UCSD-AML1 (cell line): ENCODE results near the gene RERE.

Source experiments
- DNase-seq: peaks from one replicate; lab custom pipeline; 2025; ENCODE audit not compliant: unreplicated experiment; lab: John Stamatoyannopoulos, UW

Gene RERE

DNA sequence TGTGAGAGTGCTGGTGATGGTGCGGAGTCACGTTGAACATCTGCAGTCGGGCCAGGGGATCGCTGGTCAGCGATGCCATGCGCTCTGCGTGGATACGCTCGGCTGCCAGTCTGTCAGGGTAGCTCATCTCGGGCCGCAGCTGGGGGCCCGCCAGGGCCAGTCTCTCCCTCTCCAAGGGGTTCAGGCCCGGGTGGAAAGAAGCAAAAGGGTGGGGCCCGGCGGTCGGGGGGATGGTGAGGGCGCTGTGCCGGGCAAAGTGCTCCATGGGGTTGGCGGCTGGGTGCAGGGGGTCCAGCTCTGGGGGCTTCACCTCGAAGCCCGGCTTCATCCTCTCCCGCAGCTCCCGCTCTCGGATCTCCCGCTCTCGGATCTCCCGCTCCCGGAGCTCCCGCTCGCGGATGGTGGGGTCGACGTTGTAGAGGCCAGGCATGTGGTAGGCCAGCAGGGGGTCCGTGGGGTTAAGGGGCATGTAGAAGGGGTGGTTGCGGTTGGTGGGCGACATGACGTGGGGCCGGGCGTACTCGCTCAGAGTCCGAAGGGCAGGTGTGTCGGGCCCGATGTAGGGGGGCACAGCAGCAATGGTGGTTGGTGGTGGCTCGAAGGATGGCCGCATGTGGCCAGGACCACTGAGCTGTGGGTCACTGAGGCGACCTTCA, 459.1 kb downstream of the RERE start:
- no peak for DNase-seq

DNA sequence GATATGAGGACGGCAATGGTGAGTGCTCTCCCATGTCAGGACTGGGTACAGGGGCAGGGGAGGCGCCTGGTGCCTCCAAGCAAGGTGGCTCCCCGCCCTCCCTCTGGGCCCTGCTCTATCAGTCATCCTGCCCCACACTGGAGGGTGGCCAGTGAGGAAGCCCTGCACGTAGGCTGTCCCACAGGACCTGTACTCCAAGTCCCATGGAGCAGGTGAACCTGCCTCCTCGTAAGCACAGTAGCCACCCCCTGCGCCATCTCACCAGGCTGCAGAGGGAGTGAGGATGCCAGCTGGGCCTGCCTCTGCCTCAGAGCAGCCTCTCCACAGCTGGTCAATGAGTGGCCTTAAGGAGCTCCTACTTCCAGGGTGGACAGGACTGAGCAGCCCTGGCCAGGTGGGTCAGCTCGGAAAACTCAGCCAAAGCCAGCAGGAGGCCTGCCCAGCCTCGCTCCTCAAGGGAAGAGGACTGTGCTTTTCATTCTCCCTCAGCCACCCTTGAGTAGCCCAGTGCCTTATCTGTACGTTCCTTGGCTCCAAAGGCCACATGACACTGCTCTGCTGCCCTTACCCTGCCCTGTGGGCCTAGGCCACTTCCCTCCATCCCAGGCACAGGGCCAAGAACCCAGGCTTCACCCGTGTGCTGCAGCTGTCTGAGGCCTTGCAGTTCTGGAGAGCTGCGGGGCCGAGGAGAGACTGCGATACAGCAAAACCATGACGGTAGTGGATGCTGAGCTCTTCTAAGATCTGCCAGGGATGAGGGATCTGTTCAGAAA, 459.9 kb downstream of the RERE start:
- no peak for DNase-seq

GRCh38 chr1:8356256-8357209, 460.9 kb downstream of the RERE start:
- DNase-seq: no peak

GRCh38 chr1:8355439-8356255, 461.8 kb downstream of the RERE start:
- no peak for DNase-seq

GRCh38 chr1:8354038-8354437, 463.4 kb downstream of the RERE start:
- DNase-seq: no peak

- no peak for DNase-seq
These were observed 464.3 kb downstream of the RERE start for GRCh38 chr1:8352886-8353785.

DNA sequence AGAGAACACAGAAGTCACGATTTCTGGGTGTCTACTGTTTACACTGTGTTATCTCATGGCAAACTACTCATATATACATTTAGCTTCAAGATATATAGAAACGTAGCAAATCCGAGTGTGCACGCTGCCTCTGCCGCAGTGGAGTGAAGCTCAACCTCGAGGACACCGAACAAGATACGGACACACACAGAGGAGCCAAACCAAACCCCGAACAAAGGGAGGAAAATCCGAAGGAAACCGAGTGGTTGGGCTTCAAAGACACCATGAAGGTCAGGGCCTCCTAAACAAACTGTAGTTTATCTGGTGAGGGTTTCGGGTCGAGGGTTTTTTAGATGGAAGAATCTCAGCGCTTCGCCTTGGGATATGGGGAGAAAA, 465.0 kb downstream of the RERE start:
- no peak for DNase-seq

DNA sequence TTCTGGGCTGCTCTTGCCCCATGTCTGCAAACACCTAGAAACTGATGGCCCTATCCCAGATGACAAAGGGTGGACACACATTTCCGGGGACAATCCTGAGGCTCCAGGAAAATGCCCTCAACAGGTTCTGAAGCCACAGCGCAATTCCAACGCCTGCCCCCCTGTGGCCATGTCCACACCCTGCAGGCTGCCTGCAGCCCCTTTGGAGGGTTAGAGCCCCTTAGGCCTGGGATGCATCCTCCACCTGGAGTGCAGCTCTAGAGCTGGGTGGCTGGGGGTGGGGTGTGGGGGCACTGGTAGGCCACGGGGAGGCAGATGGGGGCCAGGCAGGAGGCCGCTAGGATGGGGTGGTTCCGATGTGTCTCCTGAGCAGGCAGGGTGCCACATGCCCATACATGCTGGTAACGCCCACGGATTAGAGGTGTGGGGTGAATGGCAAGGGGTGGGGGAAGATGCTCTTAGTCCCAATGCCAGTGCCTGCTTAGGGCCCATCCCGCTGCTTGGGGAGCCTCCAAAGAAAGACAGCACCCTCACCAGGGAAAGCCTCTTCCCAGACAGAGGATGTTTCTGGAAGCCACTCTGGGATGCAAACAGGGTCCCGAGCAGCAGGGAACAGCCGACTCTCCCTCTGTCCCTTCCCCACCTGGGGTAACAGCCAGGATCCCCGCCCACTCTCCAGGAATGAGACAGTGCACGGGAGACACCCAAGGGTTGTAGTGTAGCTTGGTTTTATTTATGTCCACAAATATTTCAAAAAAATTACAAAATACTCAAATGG, 465.6 kb downstream of the RERE start:
- DNase-seq: peak; percentile 41

DNA sequence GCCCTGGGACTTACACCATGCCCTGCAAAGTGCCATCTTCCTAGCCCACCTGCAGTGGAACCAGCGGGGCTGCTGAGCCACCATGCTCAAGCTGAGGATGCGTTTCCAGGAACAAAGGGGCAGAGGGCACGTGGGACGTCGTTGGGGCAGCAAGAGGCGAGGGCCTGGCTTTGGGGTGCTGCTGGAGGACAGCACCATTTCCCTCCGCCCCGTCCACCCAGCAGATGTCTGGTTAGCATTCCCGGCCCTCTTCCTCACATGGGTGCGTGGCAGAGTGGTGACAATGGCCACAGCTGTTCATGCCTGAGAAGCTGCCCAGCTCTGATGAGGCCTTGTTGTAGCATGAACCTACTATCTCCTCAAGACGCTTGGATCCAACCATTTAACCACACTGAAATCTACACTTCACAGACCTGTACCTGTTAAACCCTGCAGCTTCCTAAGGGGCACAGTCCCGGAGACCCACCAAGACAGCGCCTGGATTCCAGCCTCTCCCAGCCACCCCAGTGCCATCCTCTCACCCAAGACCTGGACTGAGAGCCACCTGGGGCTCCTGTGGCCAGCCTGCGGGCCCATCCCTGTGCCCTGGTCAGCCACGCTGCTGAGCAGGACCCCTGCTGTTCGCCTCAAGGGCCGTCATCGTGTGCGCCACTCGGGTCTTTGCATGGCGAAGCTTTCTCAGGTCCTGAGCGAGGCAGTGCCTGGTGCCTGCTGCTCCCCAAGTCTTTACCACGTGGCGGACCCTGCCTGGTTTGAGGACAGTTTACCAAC, 466.3 kb downstream of the RERE start:
- DNase-seq: no peak

GRCh38 chr1:8349961-8350360, 467.5 kb downstream of the RERE start:
- DNase-seq: no peak

- no peak for DNase-seq
These were observed 468.0 kb downstream of the RERE start for GRCh38 chr1:8349473-8349865.

DNA sequence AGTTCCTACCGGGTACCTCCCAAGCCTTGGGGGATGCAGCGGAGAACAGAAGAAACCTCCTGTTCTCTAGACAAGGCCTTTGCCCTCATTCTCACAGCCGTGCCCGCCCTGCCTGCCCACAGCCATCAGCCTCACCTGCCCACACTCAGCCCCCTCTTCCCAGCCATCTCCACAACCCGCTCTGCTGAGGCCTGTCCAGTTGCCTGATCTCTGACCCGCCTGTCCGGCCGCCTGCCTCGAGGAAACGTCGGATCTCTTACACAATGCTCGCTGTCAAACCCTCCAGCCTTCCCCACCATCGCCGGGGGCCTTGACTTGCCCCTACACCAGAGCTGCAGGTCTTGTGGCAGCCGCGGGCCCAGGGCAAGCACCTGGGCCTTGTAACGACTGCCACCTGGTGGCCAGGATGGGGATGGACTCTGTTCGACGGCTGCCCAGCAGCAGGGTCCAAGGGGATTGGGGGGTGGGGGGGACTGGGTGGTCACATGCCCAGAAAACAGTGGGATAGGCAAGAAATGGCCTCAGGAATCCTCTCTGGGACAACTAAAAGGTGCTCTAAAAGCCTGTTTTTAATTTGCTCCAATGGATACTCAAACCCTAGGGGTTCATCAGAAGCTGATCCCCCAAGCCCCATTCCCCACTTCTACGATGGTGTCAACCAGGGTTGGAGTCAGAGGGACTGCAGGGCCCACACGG, 468.5 kb downstream of the RERE start:
- peak; percentile 55 for DNase-seq

DNA sequence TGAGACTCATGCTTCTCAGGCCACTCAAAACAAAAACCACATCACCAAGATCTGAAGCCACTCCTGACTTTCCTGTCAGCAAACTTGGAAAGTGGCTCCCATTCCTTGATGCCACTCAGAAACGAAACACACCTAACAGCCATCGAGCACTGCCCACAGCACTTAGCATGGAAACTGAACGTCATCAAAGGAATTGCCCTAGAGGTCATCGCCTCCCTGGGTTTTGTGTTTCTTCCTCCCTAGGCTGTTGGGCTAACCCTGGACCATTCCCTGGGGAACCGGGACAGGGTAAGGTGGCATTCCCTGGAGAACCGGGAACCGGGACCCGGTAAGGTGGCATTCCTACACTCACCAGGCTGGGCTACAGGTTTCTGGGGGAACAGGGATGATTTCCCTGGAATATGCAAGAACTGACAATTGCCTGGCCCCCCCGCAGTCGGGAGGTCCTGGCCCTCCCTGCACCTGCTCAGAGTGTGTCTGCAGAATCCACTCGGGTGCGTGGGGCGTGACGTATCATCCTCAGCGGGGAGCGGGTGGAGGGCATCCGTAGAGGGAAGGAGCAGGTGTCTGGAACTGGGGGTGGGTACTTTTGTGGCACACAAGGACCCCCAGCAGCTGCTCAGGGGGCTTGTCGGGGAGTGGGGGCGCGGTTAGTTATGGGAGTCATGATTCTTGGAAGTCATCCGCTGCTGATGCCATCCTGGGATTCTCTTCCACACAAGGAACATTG, 469.2 kb downstream of the RERE start:
- DNase-seq: no peak

- no peak for DNase-seq
These were observed 469.8 kb downstream of the RERE start for GRCh38 chr1:8347635-8348034.

GRCh38 chr1:8345621-8346415, 471.6 kb downstream of the RERE start:
- DNase-seq: no peak

DNA sequence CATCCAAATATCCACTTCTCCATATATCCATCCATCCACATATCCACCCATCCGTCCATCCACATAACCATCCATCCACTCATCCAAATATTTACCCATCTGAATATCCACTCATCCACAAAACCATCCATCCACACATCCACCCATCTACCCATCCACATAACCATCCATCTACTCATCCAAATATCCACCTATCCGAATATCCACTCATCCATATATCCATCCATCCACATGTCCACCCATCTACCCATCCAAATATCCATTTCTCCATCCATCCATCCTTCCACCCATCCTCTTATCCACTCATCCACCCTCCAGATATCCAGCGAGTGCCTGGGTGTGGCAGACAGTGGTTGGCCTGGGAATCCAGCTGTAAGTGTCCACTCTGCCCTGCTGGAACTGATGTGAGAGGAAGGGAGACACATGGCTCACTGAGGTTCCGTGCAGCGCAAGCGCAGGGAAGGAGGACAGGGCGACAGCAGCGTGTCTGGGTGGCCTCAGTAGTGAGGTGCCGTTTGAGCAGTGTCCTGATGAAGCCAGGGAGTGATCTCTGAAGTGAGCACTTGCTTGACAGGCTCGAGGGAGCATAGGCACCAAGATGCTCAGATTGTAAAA, 472.4 kb downstream of the RERE start:
- DNase-seq: no peak
